Calu3 (cell line): ENCODE results near the gene PPT2. TPM values are rescaled to one million over a fixed set of nuclear protein-coding genes. Genes with fewer than 3 reads are reported as not detected.

ENCODE experiments used
- BruUV-seq: library from RNA; stranded (reverse); fragments of 400-500 nt; replicated peaks from 2 replicates; lab custom pipeline; 2021; lab: Mats Ljungman, UMichigan
- CTCF ChIA-PET: fragments of 300-600 bp; sonication (Branson Sonifier 250); formaldehyde crosslinking; loops from one replicate; lab custom pipeline; 2022; ENCODE audit warnings: antibody characterized with exemption; lab: Charles Lee
- DNase-seq: peaks from one replicate; pipeline ENCODE4 v3.0.0; 2022
- H3K27ac Mint-ChIP-seq: one replicate; pipeline ENCODE4 v1.8.0; 2022; ENCODE audit warnings: mixed read lengths; ENCODE audit not compliant: unreplicated experiment
- H3K27me3 Mint-ChIP-seq: one replicate; pipeline ENCODE4 v1.8.0; 2022; ENCODE audit warnings: mixed read lengths; ENCODE audit not compliant: unreplicated experiment
- H3K36me3 Mint-ChIP-seq: one replicate; pipeline ENCODE4 v1.8.0; 2022; ENCODE audit warnings: mild to moderate bottlenecking, moderate library complexity, mixed read lengths; ENCODE audit not compliant: insufficient read depth, unreplicated experiment
- H3K4me1 Mint-ChIP-seq: one replicate; pipeline ENCODE4 v1.8.0; 2022; ENCODE audit warnings: mild to moderate bottlenecking, low read depth, mixed read lengths; ENCODE audit not compliant: unreplicated experiment
- H3K4me3 Mint-ChIP-seq: one replicate; pipeline ENCODE4 v1.8.0; 2022; ENCODE audit warnings: mild to moderate bottlenecking, low read depth, moderate library complexity, mixed read lengths; ENCODE audit not compliant: unreplicated experiment
- H3K9me3 Mint-ChIP-seq: one replicate; pipeline ENCODE4 v1.8.0; 2022; ENCODE audit warnings: low read depth, mixed read lengths; ENCODE audit not compliant: unreplicated experiment
- CTCF ChIP-seq: fragments of 200-600 bp; IDR thresholded peaks from one replicate; pipeline ENCODE4 v1.8.0; 2022; ENCODE audit warnings: antibody characterized with exemption; ENCODE audit not compliant: unreplicated experiment
- intact Hi-C: fragments of 100-400 bp; cut with micrococcal nuclease; formaldehyde crosslinking; loops from one replicate; pipeline ENCODE4 v1.10.0; 2022; ENCODE audit not compliant: unreplicated experiment
- total RNA-seq: library from RNA; stranded (reverse); gene quantifications from 2 replicates; pipeline ENCODE4 v1.2.3, GENCODE V29; 2022

The PPT2 gene
- total RNA-seq, 1 experiment from 2014 or later, result 31.0 TPM

- DNase-seq, result no peak
- intact Hi-C loops, result loop anchor here (5.0 kb wide), 1 partner anchor 221 kb away; the partner anchor contains the start of genes NELFE and SKIC2
- peaks cover 78% of the 10 kb centered on the region for H3K36me3 Mint-ChIP-seq
- BruUV-seq, result no TSS peak
- no peaks in the 10 kb centered on the region for H3K27me3 Mint-ChIP-seq
- CTCF ChIA-PET, result interaction anchor here (0.7 to 1.6 kb wide), 4 partner anchors 11 to 58 kb away, joined by 3 to 8 read pairs (median 4); partner anchors contain the start of gene PBX2
- H3K4me3 Mint-ChIP-seq, result peak overlapping the region; percentile 82
- peaks cover 35% of the 10 kb centered on the region for H3K4me1 Mint-ChIP-seq
- H3K9me3 Mint-ChIP-seq, result no peaks in the 10 kb centered on the region
- no peak for TF ChIP-seq CTCF
- peak overlapping the region; percentile 62 for H3K27ac Mint-ChIP-seq
Observed at GRCh38 chr6:32178547-32179440, 24.9 kb downstream of the PPT2 start.

- DNase-seq, result no peak
- intact Hi-C loops, result loop anchor here (5.0 kb wide), 1 partner anchor 223 kb away; the partner anchor contains the start of genes NELFE and SKIC2
- CTCF ChIA-PET, result interaction anchor here (1.6 kb wide), 1 partner anchor 10 kb away, joined by 8 read pairs; the partner anchor contains the start of gene PBX2
- H3K9me3 Mint-ChIP-seq, result no peaks in the 10 kb centered on the region
- peaks cover 27% of the 10 kb centered on the region for H3K4me1 Mint-ChIP-seq
- peak overlapping the region; percentile 82 for H3K4me3 Mint-ChIP-seq
- TSS peak; percentile 47 for BruUV-seq
- no peak for TF ChIP-seq CTCF
- no peaks in the 10 kb centered on the region for H3K27me3 Mint-ChIP-seq
- peak overlapping the region; percentile 11 for H3K27ac Mint-ChIP-seq
- peaks cover 80% of the 10 kb centered on the region for H3K36me3 Mint-ChIP-seq
Observed at GRCh38 chr6:32179766-32180405, 25.9 kb downstream of the PPT2 start.

GRCh38 chr6:32181148-32181702, 27.3 kb downstream of the PPT2 start:
- Mint-ChIP-seq H3K27ac (no peak overlapping the region), H3K36me3 (peaks cover 78% of the 10 kb centered on the region), H3K4me1 (peaks cover 23% of the 10 kb centered on the region), H3K9me3 (no peaks in the 10 kb centered on the region), H3K27me3 (no peaks in the 10 kb centered on the region), H3K4me3 (no peak overlapping the region)
- BruUV-seq, result no TSS peak
- CTCF ChIA-PET, result no interaction called here
- intact Hi-C loops, result no loop called here
- no peak for TF ChIP-seq CTCF
- DNase-seq, result no peak

- H3K27me3 Mint-ChIP-seq, result no peaks in the 10 kb centered on the region
- no peak overlapping the region for H3K4me3 Mint-ChIP-seq
- CTCF ChIA-PET, result no interaction called here
- DNase-seq, result no peak
- no peak for TF ChIP-seq CTCF
- intact Hi-C loops, result no loop called here
- peaks cover 15% of the 10 kb centered on the region for H3K4me1 Mint-ChIP-seq
- no TSS peak for BruUV-seq
- peaks cover 78% of the 10 kb centered on the region for H3K36me3 Mint-ChIP-seq
- H3K27ac Mint-ChIP-seq, result no peak overlapping the region
- no peaks in the 10 kb centered on the region for H3K9me3 Mint-ChIP-seq
Observed at GRCh38 chr6:32181915-32182529, 28.1 kb downstream of the PPT2 start.
